Keratinocyte (primary cell): ENCODE data around the gene RWDD2A. TPM values are rescaled to one million over a fixed set of nuclear protein-coding genes. Genes with fewer than 3 reads are reported as not detected.

Experiments used
- DNase-seq: peaks from one replicate; pipeline ENCODE4 v3.0.0-alpha.2; 2011; ENCODE audit warnings: low read depth, missing footprints, low spot score
- FAIRE-seq: peaks from 2 replicates; lab custom pipeline; 2011; peaks lifted over from hg19 to GRCh38; lab: Jason Lieb, UNC
- H2AFZ ChIP-seq: 2 replicates; pipeline ENCODE4 v1.6.0; 2012; ENCODE audit warnings: low read length, control low read depth, inconsistent platforms; ENCODE audit not compliant: control insufficient read depth
- H3K27ac ChIP-seq: 2 replicates; pipeline ENCODE4 v1.5.1; 2011; ENCODE audit warnings: low read length; ENCODE audit not compliant: control insufficient read depth, insufficient read depth
- H3K27me3 ChIP-seq: 3 replicates; pipeline ENCODE4 v1.6.0; 2011; ENCODE audit warnings: low read length; ENCODE audit not compliant: control insufficient read depth, insufficient read depth; ENCODE audit errors: extremely low read depth
- H3K36me3 ChIP-seq, 2 experiments: 2 replicates in 1 of 2; 3 replicates in 1 of 2; pipeline ENCODE4 v1.5.1; 2011; ENCODE audit warnings: low read length in 2 of 2, mild to moderate bottlenecking in 1 of 2; ENCODE audit not compliant: control insufficient read depth in 2 of 2, insufficient read depth in 2 of 2; ENCODE audit errors: extremely low read depth in 1 of 2
- H3K4me1 ChIP-seq: 3 replicates; pipeline ENCODE4 v1.5.1; 2011; ENCODE audit warnings: low read length; ENCODE audit not compliant: control insufficient read depth, insufficient read depth; ENCODE audit errors: extremely low read depth
- H3K4me2 ChIP-seq: 3 replicates; pipeline ENCODE4 v1.6.0; 2011; ENCODE audit warnings: low read depth, low read length; ENCODE audit not compliant: control insufficient read depth, insufficient read depth; ENCODE audit errors: extremely low read depth
- H3K4me3 ChIP-seq, 3 experiments: fragments of 200-600 bp in 1 of 3; sonication (generic) in 1 of 3; 2 replicates in 2 of 3; 3 replicates in 1 of 3; pipeline ENCODE4 v1.5.1; 2011 to 2016; ENCODE audit warnings: low read length in 3 of 3, mild to moderate bottlenecking in 3 of 3, control low read depth in 2 of 3, inconsistent platforms in 1 of 3, low read depth in 1 of 3, mixed read lengths in 1 of 3, mixed run types in 1 of 3, moderate library complexity in 1 of 3; ENCODE audit not compliant: control insufficient read depth in 2 of 3, insufficient read depth in 2 of 3; ENCODE audit errors: extremely low read depth in 1 of 3
- H3K79me2 ChIP-seq: 2 replicates; pipeline ENCODE4 v1.6.0; 2012; ENCODE audit warnings: low read length; ENCODE audit not compliant: control insufficient read depth, insufficient read depth
- H3K9ac ChIP-seq: 3 replicates; pipeline ENCODE4 v1.6.0; 2011; ENCODE audit warnings: low read length; ENCODE audit not compliant: control insufficient read depth, insufficient read depth; ENCODE audit errors: extremely low read depth
- H3K9me1 ChIP-seq: 3 replicates; pipeline ENCODE4 v1.6.0; 2011; ENCODE audit warnings: low read length; ENCODE audit not compliant: control insufficient read depth, insufficient read depth; ENCODE audit errors: extremely low read depth
- H3K9me3 ChIP-seq: 2 replicates; pipeline ENCODE4 v1.5.1; 2012; ENCODE audit warnings: low read depth, low read length; ENCODE audit not compliant: control insufficient read depth
- H4K20me1 ChIP-seq: 3 replicates; pipeline ENCODE4 v1.6.0; 2011; ENCODE audit warnings: low read length; ENCODE audit not compliant: control insufficient read depth, insufficient read depth; ENCODE audit errors: extremely low read depth
- EZH2 ChIP-seq: IDR thresholded peaks from one replicate; pipeline ENCODE4 v1.6.1; 2012; ENCODE audit warnings: inconsistent platforms, mild to moderate bottlenecking, low read length, moderate library complexity
- dilution Hi-C: fragments of 300-500 bp; cut with MboI; formaldehyde crosslinking; loops from one replicate; pipeline ENCODE4 v1.7.0; 2020; ENCODE audit warnings: low sequenced_read_pairs; ENCODE audit not compliant: extremely low pct_ligation_motif_present
- polyA plus RNA-seq, 5 experiments: library from polyadenylated mRNA; depleted of rRNA in 3 of 5; stranded (reverse) in 3 of 5; stranded (forward) in 1 of 5; unstranded in 1 of 5; fragments of >200 nt; gene quantifications; 1 replicate in 1 of 5; 2 replicates in 3 of 5; 3 replicates in 1 of 5; pipeline versions ENCODE4 v1.2.1 to v1.2.3, GENCODE V29; 2011 to 2012; ENCODE audit warnings: missing spikeins in 2 of 5, low read depth in 1 of 5, low replicate concordance in 1 of 5
- TF ChIP-seq, protein P1 (sequence below), 3 experiments: IDR thresholded peaks in 1 of 3; conservative IDR thresholded peaks in 1 of 3; optimal IDR thresholded peaks in 1 of 3; 2 replicates in 2 of 3; 3 replicates in 1 of 3; pipeline versions ENCODE3 to v1.5.1; 2011; ENCODE audit warnings: low read length in 3 of 3, mild to moderate bottlenecking in 3 of 3, moderate library complexity in 2 of 3, control low read depth in 1 of 3, inconsistent platforms in 1 of 3; ENCODE audit not compliant: insufficient read depth in 2 of 3; ENCODE audit errors: extremely low read depth in 1 of 3

Gene RWDD2A
- polyA plus RNA-seq, 1 donor (not counting 4 experiments of a cell fraction or from before 2014, with no cell fraction given) = 1.5 TPM

DNA sequence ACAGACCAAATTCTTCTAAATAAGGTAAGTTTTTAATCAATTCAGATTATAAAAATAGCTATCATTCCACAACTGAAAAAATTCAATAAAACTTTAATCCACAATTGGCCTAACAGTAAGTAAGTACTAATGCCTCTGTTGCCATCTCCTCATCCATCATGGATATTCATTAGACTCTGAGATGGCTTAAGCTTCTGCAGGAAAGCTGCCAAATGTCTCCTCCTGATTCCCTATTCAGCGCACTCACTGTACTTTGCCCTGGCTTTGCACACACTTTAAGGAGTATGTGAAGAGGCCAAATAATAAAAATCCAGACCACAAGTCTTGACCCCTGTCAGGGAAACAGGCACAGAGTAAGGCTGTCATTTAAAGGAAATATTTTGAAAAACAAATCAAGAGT lies 23.6 kb upstream of the RWDD2A start:
- Histone ChIP-seq H3K4me3 (no peak overlapping the region), H2AFZ (no peak overlapping the region), H3K9ac (no peak overlapping the region), H3K9me3 (no peaks in the 10 kb centered on the region), H3K27me3 (no peaks in the 10 kb centered on the region), H3K27ac (no peak overlapping the region), H3K4me1 (no peaks in the 10 kb centered on the region), H3K9me1 (no peaks in the 10 kb centered on the region), H4K20me1 (no peaks in the 10 kb centered on the region), H3K79me2 (no peaks in the 10 kb centered on the region), H3K4me2 (no peak overlapping the region), H3K36me3 (peaks cover 14 to 35% of the 10 kb centered on the region in 2 experiments)
- TF ChIP-seq, protein P1, sequence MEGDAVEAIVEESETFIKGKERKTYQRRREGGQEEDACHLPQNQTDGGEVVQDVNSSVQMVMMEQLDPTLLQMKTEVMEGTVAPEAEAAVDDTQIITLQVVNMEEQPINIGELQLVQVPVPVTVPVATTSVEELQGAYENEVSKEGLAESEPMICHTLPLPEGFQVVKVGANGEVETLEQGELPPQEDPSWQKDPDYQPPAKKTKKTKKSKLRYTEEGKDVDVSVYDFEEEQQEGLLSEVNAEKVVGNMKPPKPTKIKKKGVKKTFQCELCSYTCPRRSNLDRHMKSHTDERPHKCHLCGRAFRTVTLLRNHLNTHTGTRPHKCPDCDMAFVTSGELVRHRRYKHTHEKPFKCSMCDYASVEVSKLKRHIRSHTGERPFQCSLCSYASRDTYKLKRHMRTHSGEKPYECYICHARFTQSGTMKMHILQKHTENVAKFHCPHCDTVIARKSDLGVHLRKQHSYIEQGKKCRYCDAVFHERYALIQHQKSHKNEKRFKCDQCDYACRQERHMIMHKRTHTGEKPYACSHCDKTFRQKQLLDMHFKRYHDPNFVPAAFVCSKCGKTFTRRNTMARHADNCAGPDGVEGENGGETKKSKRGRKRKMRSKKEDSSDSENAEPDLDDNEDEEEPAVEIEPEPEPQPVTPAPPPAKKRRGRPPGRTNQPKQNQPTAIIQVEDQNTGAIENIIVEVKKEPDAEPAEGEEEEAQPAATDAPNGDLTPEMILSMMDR (optimal IDR thresholded peaks at IDR 0.05 in 1 of 3, IDR thresholded peaks at IDR 0.05 in 1 of 3, conservative IDR thresholded peaks at IDR 0.05 in 1 of 3; ENCODE audit: extremely low read depth in 1 of 3, insufficient read depth in 2 of 3, low read length in 3 of 3) = no peak
- TF ChIP-seq EZH2 = no peak
- dilution Hi-C loops = no loop called here
- FAIRE-seq (no peak), DNase-seq (no peak)

DNA sequence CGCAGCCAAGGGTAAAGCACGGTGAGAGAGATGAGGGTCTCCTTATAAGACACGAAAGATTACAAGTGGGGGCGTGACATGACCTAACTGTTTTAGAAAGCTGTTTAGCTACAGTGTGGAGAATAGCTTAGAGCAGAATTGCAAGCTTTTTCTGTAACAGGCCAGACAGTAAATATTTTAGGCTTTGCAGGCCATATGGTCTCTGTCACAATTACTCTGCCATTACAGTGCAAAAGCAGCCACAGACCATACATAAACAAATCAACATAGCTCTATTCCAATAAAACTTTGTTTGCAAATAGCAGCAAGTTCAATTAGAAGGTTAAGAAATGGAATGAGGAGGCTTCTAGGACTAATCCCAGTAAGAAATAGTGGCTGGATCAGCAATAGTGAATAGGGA lies 16.9 kb upstream of the RWDD2A start:
- Histone ChIP-seq H4K20me1 (no peaks in the 10 kb centered on the region), H3K4me1 (no peaks in the 10 kb centered on the region), H3K36me3 (peaks cover 10 to 17% of the 10 kb centered on the region in 2 experiments), H3K9me1 (no peaks in the 10 kb centered on the region), H3K27me3 (no peaks in the 10 kb centered on the region), H3K4me2 (no peak overlapping the region), H2AFZ (no peak overlapping the region), H3K4me3 (no peak overlapping the region), H3K9ac (no peak overlapping the region), H3K79me2 (no peaks in the 10 kb centered on the region), H3K9me3 (no peaks in the 10 kb centered on the region), H3K27ac (no peak overlapping the region)
- no peak for TF ChIP-seq EZH2
- TF ChIP-seq, protein P1 (optimal IDR thresholded peaks at IDR 0.05 in 1 of 3, IDR thresholded peaks at IDR 0.05 in 1 of 3, conservative IDR thresholded peaks at IDR 0.05 in 1 of 3; ENCODE audit: extremely low read depth in 1 of 3, insufficient read depth in 2 of 3, low read length in 3 of 3) = no peak
- dilution Hi-C loops = no loop called here
- FAIRE-seq (no peak), DNase-seq (no peak)
